Measurements from ENCODE around the gene MARK4.
"Not testable (repeated sequence)": the region's sequence is repeated elsewhere in the genome, so short reads cannot be mapped to it uniquely, and the experiment has no call there.

The MARK4 gene

GRCh38 chr19:45244133-45244794 lies 6.8 kb upstream of the MARK4 start:
- DNase-seq, result no peak

GRCh38 chr19:45245334-45245787 lies 5.7 kb upstream of the MARK4 start, which contains the start of gene EXOC3L2:
Gene EXOC3L2, minus strand, starts transcription at chr19:45245407. Its CDS starts 6,362 bp downstream, at chr19:45239045.
- no peak for DNase-seq

- DNase-seq, result no peak
Measured at GRCh38 chr19:45245826-45246225, 5.2 kb upstream of the MARK4 start.

- no peak for DNase-seq
Measured at GRCh38 chr19:45247136-45247535, 3.9 kb upstream of the MARK4 start.

- no peak for DNase-seq
Measured at GRCh38 chr19:45249261-45250033, 1.6 kb upstream of the MARK4 start.

GRCh38 chr19:45250216-45250831 lies 747 bp upstream of the MARK4 start:
- DNase-seq, result no peak

GRCh38 chr19:45251452-45252354 lies 632 bp downstream of the MARK4 start:
- DNase-seq, result no peak

GRCh38 chr19:45253396-45254027 lies 2.4 kb downstream of the MARK4 start:
- peak; percentile 26 for DNase-seq

- DNase-seq, result no peak
Measured at GRCh38 chr19:45254044-45254531, 3.0 kb downstream of the MARK4 start.

GRCh38 chr19:45255611-45256157 lies 4.6 kb downstream of the MARK4 start:
- DNase-seq, result no peak

- no peak for DNase-seq
Measured at GRCh38 chr19:45256836-45257235, 5.8 kb downstream of the MARK4 start.

GRCh38 chr19:45258862-45259261 lies 7.8 kb downstream of the MARK4 start:
- no peak for DNase-seq

GRCh38 chr19:45262570-45262969 lies 11.5 kb downstream of the MARK4 start:
- no peak for DNase-seq

GRCh38 chr19:45263013-45263412 lies 11.9 kb downstream of the MARK4 start:
- DNase-seq, result no peak

GRCh38 chr19:45264781-45265317 lies 13.8 kb downstream of the MARK4 start:
- no peak for DNase-seq

- no peak for DNase-seq
Measured at GRCh38 chr19:45265375-45265774, 14.3 kb downstream of the MARK4 start.

- no peak for DNase-seq
Measured at GRCh38 chr19:45267296-45267695, 16.2 kb downstream of the MARK4 start.

GRCh38 chr19:45269939-45270338 lies 18.9 kb downstream of the MARK4 start:
- not testable (repeated sequence) for DNase-seq

- DNase-seq, result no peak
Measured at GRCh38 chr19:45271098-45271734, 20.1 kb downstream of the MARK4 start.

- DNase-seq, result no peak
Measured at GRCh38 chr19:45271735-45272108, 20.7 kb downstream of the MARK4 start.

GRCh38 chr19:45273521-45273855 lies 22.4 kb downstream of the MARK4 start:
- no peak for DNase-seq
